CD14-positive monocyte (primary cell): Measurements from ENCODE around the gene BEST2. TPM values are rescaled to one million over a fixed set of nuclear protein-coding genes. Genes with fewer than 3 reads are reported as not detected.

ENCODE experiments used
- DNase-seq, 3 donors: peaks; one replicate each; pipeline ENCODE4 v3.0.0-alpha.2; 2011 to 2022
- H2AFZ ChIP-seq: 2 replicates; pipeline ENCODE4 v1.6.0; 2012; ENCODE audit warnings: mild to moderate bottlenecking, low read depth, low read length, inconsistent platforms; ENCODE audit not compliant: insufficient read depth, poor library complexity, severe bottlenecking
- H3K27ac ChIP-seq, 2 donors: 1 replicate in 1 of 2; 2 replicates in 1 of 2; pipeline ENCODE4 v1.5.1; 2012 to 2013; ENCODE audit warnings: low read length in 2 of 2, control low read depth in 1 of 2, inconsistent platforms in 1 of 2, low read depth in 1 of 2, mild to moderate bottlenecking in 1 of 2
- H3K27me3 ChIP-seq, 2 donors: one replicate each; pipeline versions ENCODE4 v1.6.0 to v1.6.1; 2011 to 2013; ENCODE audit warnings: low read length in 2 of 2; ENCODE audit not compliant: control insufficient read depth in 2 of 2, insufficient read depth in 2 of 2
- H3K36me3 ChIP-seq, 2 donors: replicated peaks in 1 of 2; 1 replicate in 1 of 2; 2 replicates in 1 of 2; pipeline versions ENCODE4 v1.5.1 to v1.6.1; 2012 to 2013; ENCODE audit warnings: low read length in 2 of 2, control low read depth in 1 of 2, inconsistent platforms in 1 of 2, mild to moderate bottlenecking in 1 of 2; ENCODE audit not compliant: insufficient read depth in 2 of 2, control insufficient read depth in 1 of 2
- H3K4me1 ChIP-seq, 2 donors: 1 replicate in 1 of 2; 2 replicates in 1 of 2; pipeline versions ENCODE4 v1.5.1 to v1.6.1; 2012 to 2013; ENCODE audit warnings: low read length in 2 of 2, control low read depth in 1 of 2, inconsistent platforms in 1 of 2, mild to moderate bottlenecking in 1 of 2, moderate library complexity in 1 of 2; ENCODE audit not compliant: insufficient read depth in 2 of 2, control insufficient read depth in 1 of 2
- H3K4me2 ChIP-seq: replicated peaks from 2 replicates; pipeline ENCODE3; 2012; ENCODE audit warnings: low read length, moderate library complexity, mild to moderate bottlenecking; ENCODE audit not compliant: poor library complexity, severe bottlenecking; ENCODE audit errors: extremely low read depth
- H3K4me3 ChIP-seq, 3 experiments: fragments of 200-600 bp in 1 of 3; sonication (generic) in 1 of 3; replicated peaks in 1 of 3; 1 replicate in 2 of 3; 2 replicates in 1 of 3; pipeline ENCODE4 v1.5.1; 2011 to 2013; ENCODE audit warnings: low read length in 3 of 3, mild to moderate bottlenecking in 3 of 3, control low read depth in 2 of 3, low read depth in 2 of 3, inconsistent platforms in 1 of 3, moderate library complexity in 1 of 3
- H3K79me2 ChIP-seq: 2 replicates; pipeline ENCODE4 v1.6.0; 2012; ENCODE audit warnings: mild to moderate bottlenecking, control low read depth, inconsistent platforms, low read length, moderate library complexity; ENCODE audit not compliant: insufficient read depth
- H3K9ac ChIP-seq: 2 replicates; pipeline ENCODE4 v1.6.0; 2017; ENCODE audit warnings: low read length, mild to moderate bottlenecking; ENCODE audit not compliant: insufficient read depth, poor library complexity, severe bottlenecking
- H3K9me3 ChIP-seq, 2 donors: replicated peaks in 1 of 2; 1 replicate in 1 of 2; 2 replicates in 1 of 2; pipeline versions ENCODE4 v1.5.1 to v1.6.1; 2012 to 2013; ENCODE audit warnings: low read length in 2 of 2, control low read depth in 1 of 2; ENCODE audit not compliant: control insufficient read depth in 1 of 2, insufficient read depth in 1 of 2
- H4K20me1 ChIP-seq: 2 replicates; pipeline ENCODE4 v1.6.0; 2012; ENCODE audit warnings: mild to moderate bottlenecking, low read length, control low read depth, moderate library complexity; ENCODE audit not compliant: insufficient read depth
- H3K27ac Mint-ChIP-seq, 7 donors: one replicate each; pipeline ENCODE4 v1.8.0; 2020; ENCODE audit warnings: mild to moderate bottlenecking in 7 of 7, mixed read lengths in 7 of 7, moderate library complexity in 6 of 7, inconsistent platforms in 2 of 7
- H3K27me3 Mint-ChIP-seq, 3 donors: one replicate each; pipeline ENCODE4 v1.8.0; 2021 to 2022; ENCODE audit warnings: low read depth in 3 of 3, mild to moderate bottlenecking in 3 of 3, mixed read lengths in 3 of 3, moderate library complexity in 3 of 3, inconsistent platforms in 1 of 3
- H3K36me3 Mint-ChIP-seq, 2 donors: one replicate each; pipeline ENCODE4 v1.8.0; 2020; ENCODE audit warnings: mixed read lengths in 2 of 2, inconsistent platforms in 1 of 2, mild to moderate bottlenecking in 1 of 2
- H3K4me1 Mint-ChIP-seq: one replicate; pipeline ENCODE4 v1.8.0; 2020; ENCODE audit warnings: mild to moderate bottlenecking, mixed read lengths
- H3K4me3 Mint-ChIP-seq, 2 donors: one replicate each; pipeline ENCODE4 v1.8.0; 2020; ENCODE audit warnings: mild to moderate bottlenecking in 2 of 2, mixed read lengths in 2 of 2, moderate library complexity in 1 of 2
- H3K9me3 Mint-ChIP-seq, 7 donors: one replicate each; pipeline ENCODE4 v1.8.0; 2020 to 2022; ENCODE audit warnings: mixed read lengths in 7 of 7, mild to moderate bottlenecking in 6 of 7, moderate library complexity in 6 of 7, inconsistent platforms in 2 of 7
- CTCF ChIP-seq: fragments of 200-600 bp; IDR thresholded peaks from one replicate; pipeline ENCODE4 v1.8.0; 2022; ENCODE audit warnings: antibody characterized with exemption, mild to moderate bottlenecking
- WGBS: methylation state at CpG from one replicate; pipeline ENCODE4 v1.1.5; 2013; ENCODE audit warnings: missing lambda C conversion rate; ENCODE audit not compliant: insufficient coverage; 5-methylcytosine and 5-hydroxymethylcytosine counted together
- intact Hi-C, 2 donors: fragments of 100-400 bp; cut with micrococcal nuclease; formaldehyde crosslinking; loops; one replicate each; pipeline versions ENCODE4 v1.15.0 to v1.15.1; 2023
- polyA plus RNA-seq, 3 donors: library from polyadenylated mRNA; depleted of rRNA in 1 of 3; unstranded in 2 of 3; stranded (reverse) in 1 of 3; fragments of 300-500 nt in 2 of 3; fragments of >200 nt in 1 of 3; fragmentation: Illumina TruSeq in 2 of 3; gene quantifications; 1 replicate in 2 of 3; 2 replicates in 1 of 3; pipeline ENCODE4 v1.2.3, GENCODE V29; 2012 to 2021

The BEST2 gene
- polyA plus RNA-seq, 3 donors, result not detected

DNA sequence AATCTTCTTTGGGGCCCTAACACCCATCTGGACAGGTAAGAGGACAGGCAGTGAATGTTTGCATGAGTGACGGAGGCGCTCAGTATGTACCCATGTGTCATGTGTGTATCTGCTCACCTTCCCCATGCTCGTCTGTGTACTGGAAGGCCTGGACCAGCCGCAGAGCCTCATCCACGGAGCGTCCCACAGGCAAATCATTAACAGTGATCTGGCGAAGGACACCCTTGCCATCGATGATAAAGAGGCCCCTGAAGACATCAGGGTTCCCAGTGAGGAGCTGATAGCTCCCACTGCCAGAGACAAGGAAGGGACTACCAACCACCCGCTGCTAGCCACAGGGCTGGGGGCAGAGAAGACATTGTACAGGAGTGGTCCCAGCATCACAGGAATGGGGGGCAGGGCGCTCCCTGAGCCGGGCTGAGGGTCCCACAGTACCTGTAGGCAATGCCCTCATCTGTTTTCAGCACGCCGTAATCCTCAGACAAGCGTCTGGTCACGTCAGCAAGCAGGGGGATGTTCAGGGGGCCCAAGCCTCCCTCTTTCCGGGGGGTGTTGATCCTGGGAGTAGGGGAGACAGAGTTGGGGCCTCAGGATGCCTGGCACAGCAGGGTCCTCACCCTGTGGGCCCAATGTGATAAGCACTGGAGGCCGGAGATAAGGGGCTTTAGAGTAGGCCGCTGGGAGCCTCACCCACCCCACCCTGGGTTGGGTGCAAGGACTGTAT, 48.3 kb downstream of the BEST2 start:
- no peak for DNase-seq
- Mint-ChIP-seq H3K27ac (no peak overlapping the region), H3K4me1 (peaks cover 36% of the 10 kb centered on the region), H3K9me3 (peaks cover 0 to 6% (median 2%) of the 10 kb centered on the region in 7 donors), H3K4me3 (no peak overlapping the region), H3K27me3 (peaks cover 14 to 31% (median 24%) of the 10 kb centered on the region in 3 donors), H3K36me3 (peaks cover 8 to 24% of the 10 kb centered on the region in 2 donors)
- intact Hi-C loops, result loop anchor here (5.0 to 10.0 kb wide), 3 partner anchors 38 to 295 kb away; no protein-coding TSS in a partner anchor
- no peak overlapping the region for H2AFZ ChIP-seq
- no peak overlapping the region for H3K9ac ChIP-seq
- no peak overlapping the region for H3K4me2 ChIP-seq
- H4K20me1 ChIP-seq, result peaks cover 10% of the 10 kb centered on the region
- H3K27me3 ChIP-seq, result peaks cover 4 to 34% of the 10 kb centered on the region in 2 donors
- H3K9me3 ChIP-seq, result no peaks in the 10 kb centered on the region
- H3K4me1 ChIP-seq, result peaks cover 35 to 42% of the 10 kb centered on the region in 2 donors
- H3K27ac ChIP-seq, result no peak overlapping the region
- WGBS, result over 99% methylated on average over 13 of the region's 18 CpGs
- no peaks in the 10 kb centered on the region for H3K36me3 ChIP-seq
- peaks cover 3% of the 10 kb centered on the region for H3K79me2 ChIP-seq
- no peak overlapping the region for H3K4me3 ChIP-seq
- TF ChIP-seq CTCF, result no peak

GRCh38 chr19:12800466-12800770, 48.8 kb downstream of the BEST2 start:
- peak in 1 of 3 donors; percentile 60 for DNase-seq
- H3K4me1 Mint-ChIP-seq, result peaks cover 32% of the 10 kb centered on the region
- Histone ChIP-seq H3K79me2 (no peaks in the 10 kb centered on the region), H3K27ac (no peak overlapping the region), H3K4me2 (peak overlapping the region; percentile 80), H4K20me1 (peaks cover 7% of the 10 kb centered on the region), H3K4me3 (peak overlapping the region in 1 of 3 experiments; percentile 81), H3K36me3 (no peaks in the 10 kb centered on the region), H3K27me3 (peaks cover 4 to 34% of the 10 kb centered on the region in 2 donors), H3K9me3 (no peaks in the 10 kb centered on the region), H2AFZ (no peak overlapping the region), H3K4me1 (peaks cover 30 to 37% of the 10 kb centered on the region in 2 donors), H3K9ac (no peak overlapping the region)
- peaks cover 0 to 6% (median 2%) of the 10 kb centered on the region in 7 donors for H3K9me3 Mint-ChIP-seq
- H3K36me3 Mint-ChIP-seq, result peaks cover 8 to 24% of the 10 kb centered on the region in 2 donors
- no peak overlapping the region for H3K27ac Mint-ChIP-seq
- peaks cover 14 to 31% (median 25%) of the 10 kb centered on the region in 3 donors for H3K27me3 Mint-ChIP-seq
- no CpG with 5 or more reads among the region's 1 CpG for WGBS
- TF ChIP-seq CTCF, result no peak
- intact Hi-C loops, result no loop called here
- peak overlapping the region in 1 of 2 donors; percentile 91 for H3K4me3 Mint-ChIP-seq
